Vein endothelial cell (primary cell): ENCODE results near the gene ELOVL1. TPM values are rescaled to one million over a fixed set of nuclear protein-coding genes. Genes with fewer than 3 reads are reported as not detected.

Experiments
- total RNA-seq: library from RNA; depleted of rRNA; stranded (reverse); fragments of >200 nt; gene quantifications from 2 replicates; pipeline ENCODE4 v1.2.3, GENCODE V29; 2012

The ELOVL1 gene
- 78.5 and 80.4 TPM in 2 replicates for total RNA-seq

DNA sequence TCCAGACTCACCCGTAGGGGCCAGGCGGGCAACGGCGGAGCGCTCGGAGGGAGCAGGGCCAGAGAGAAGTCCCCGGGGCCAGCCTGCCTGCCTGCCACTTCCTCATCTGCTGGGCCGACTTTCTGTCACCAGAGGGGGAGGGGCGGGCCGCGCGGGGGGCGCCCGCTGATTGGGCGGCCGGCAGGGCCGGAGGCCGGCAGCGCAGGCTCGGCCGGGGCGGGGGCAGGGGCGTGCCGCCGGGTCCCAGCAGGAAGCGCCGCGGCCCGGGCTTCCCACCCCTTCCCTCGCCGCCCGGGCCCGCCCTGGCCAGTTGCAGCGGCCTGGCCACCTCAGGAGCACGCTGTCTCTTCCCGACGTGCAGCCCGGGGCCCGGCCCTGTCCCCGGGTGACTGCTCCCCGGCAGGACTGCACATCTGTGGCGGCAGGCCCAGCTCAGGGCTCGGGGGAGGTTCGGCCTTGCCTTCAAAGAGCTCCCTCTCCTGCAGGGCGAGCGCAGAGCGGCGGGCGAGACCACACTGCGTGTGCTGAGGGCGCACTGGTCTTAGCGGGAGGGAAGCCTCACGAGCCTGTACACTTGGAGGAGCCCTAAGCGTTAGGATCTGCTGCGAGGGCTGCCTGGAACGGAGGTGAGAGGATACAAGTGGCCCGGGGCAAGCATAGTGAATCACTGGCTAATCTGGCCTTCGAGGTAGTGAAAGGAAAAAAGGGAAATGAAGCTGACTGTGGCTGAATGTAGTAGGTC is at the start of gene ELOVL1:
TSS of gene ELOVL1 (minus strand) at position 108 of the 742 bp plus-strand sequence. CDS start 2,402 bp downstream, outside the sequence.

DNA sequence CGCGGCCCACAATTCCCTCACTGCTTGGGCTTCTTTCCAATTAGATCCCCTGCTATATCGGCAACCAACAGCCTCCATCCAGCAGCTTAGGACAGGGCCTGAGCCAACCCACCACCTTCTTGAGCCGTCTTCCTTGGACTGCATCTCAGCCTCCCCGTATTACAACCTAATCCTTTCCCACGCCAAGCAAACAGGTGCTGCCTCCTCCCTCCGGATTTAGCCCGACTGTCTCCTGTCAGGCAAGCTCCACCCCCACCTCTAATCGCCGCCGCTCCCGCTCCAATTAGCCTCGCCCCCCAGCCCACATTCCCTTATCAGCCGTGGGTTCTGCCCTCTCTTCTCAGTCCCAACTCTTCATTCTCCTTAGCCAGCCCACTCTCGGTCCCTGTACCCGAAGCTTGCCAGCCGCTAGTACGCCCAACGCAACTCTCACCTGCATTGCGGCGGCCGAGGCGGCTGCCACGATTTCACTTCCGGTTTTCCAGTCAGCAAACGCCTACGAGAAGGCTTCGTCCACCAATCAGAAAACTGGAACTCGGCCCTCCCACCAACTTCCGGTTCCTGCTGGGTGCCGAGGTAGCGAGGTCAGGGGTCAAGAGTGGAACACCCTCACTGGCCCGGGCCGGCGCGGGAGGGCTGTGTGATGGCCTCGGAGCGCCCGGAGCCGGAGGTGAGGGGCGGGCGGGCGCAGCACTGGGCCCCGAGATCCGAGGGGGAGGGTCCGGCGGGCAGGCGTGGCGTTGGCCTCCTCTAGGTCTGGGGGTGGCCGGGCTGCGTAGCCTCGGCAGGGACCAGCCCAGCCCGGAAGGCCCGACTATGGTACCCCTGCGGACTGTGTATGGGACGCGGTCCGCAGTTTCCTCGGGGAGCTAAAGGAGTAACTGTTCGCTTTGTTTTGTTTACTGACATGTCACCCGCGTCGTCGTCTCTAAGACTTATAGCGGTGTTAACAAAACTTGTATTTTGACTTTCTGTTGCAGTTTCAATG is 21.8 kb upstream of the ELOVL1 start, which contains the start of the genes MED8 and SZT2:
TSS of gene MED8 (minus strand) at position 475 of the 988 bp plus-strand sequence. CDS start at position 439, 36 bp downstream.
TSS of gene SZT2 (plus strand) at position 574 of the 988 bp plus-strand sequence. CDS start at position 644, 70 bp downstream.

DNA sequence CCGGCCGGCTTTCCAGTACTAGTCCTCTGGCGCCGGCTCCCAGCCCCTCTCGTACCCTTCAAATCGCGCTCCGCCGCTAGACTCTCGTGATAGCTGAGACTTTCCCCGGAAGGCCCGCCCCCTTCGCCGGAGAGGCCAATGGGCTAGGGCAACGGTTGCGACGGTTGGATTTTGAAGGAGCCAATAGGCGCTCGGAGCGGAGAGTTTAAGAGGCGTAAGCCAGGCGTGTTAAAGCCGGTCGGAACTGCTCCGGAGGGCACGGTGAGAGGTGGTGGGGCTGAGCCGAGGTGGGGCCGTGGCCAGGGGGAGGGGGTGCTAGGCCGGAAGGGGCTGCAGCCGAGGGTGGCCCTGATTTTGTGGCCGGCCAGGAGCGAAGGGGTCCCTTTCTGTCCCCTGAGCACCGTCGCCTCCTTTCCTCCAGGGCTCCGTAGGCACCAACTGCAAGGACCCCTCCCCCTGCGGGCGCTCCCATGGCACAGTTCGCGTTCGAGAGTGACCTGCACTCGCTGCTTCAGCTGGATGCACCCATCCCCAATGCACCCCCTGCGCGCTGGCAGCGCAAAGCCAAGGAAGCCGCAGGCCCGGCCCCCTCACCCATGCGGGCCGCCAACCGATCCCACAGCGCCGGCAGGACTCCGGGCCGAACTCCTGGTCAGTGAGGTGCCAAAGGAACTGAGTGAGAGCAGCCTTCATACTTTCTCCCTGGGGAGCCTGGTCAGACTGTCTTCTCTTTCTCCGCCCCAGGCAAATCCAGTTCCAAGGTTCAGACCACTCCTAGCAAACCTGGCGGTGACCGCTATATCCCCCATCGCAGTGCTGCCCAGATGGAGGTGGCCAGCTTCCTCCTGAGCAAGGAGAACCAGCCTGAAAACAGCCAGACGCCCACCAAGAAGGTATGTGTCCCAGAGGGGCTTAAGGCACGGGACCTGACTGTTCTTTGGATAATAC is 8.8 kb downstream of the ELOVL1 start, which contains the start of gene CDC20:
TSS of gene CDC20 (plus strand) at position 236 of the 948 bp plus-strand sequence. CDS start at position 471, 235 bp downstream.

DNA sequence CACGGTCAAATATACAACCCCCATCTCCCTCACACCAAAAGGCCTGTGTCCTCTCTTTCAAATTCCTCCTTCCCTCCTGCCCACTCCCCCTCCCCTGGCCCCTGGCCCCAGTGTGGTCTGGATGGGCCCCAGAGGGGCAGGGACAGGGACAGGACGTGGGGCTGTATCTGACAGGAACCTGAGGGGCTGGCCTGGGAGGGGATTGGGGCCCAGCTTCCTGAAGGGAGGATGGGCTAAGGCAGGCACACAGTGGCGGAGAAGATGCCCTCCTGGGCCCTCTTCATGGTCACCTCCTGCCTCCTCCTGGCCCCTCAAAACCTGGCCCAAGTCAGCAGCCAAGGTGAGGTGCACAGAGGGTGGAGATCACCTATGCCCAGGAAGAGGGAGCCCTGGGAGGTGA is 30.2 kb downstream of the ELOVL1 start, which contains the start of gene MPL:
TSS of gene MPL (plus strand) at position 231 of the 400 bp plus-strand sequence. CDS start at position 262, 31 bp downstream.

Other genes with a start within 250 kb of the ELOVL1 start
- gene EBNA1BP2, start 195.7 kb downstream of the ELOVL1 start, total RNA-seq: 98.3 and 146 TPM in 2 replicates
- gene CFAP57, start 195.7 kb downstream of the ELOVL1 start, total RNA-seq: 0.10 and 1.3 TPM in 2 replicates
- gene TMEM125, start 98.0 kb downstream of the ELOVL1 start, total RNA-seq: not detected in 2 replicates
- not detected in 2 replicates for gene C1orf210, start 82.4 kb downstream of the ELOVL1 start, total RNA-seq
- gene TIE1, start 67.0 kb downstream of the ELOVL1 start, total RNA-seq: 636 and 1,011 TPM in 2 replicates
- under 0.01 and 0.10 TPM in 2 replicates for gene MPL, start 30.2 kb downstream of the ELOVL1 start, total RNA-seq
- 46.4 and 73.2 TPM in 2 replicates for gene CDC20, start 9.0 kb downstream of the ELOVL1 start, total RNA-seq
- 42.8 and 46.2 TPM in 2 replicates for gene MED8, start 21.8 kb upstream of the ELOVL1 start, total RNA-seq
- 32.1 and 32.7 TPM in 2 replicates for gene SZT2, start 21.9 kb upstream of the ELOVL1 start, total RNA-seq
- gene HYI, start 85.9 kb upstream of the ELOVL1 start, total RNA-seq: 137 and 244 TPM in 2 replicates
- gene PTPRF, start 162.9 kb upstream of the ELOVL1 start, total RNA-seq: 173 and 288 TPM in 2 replicates